Activated CD4-positive, alpha-beta memory T cell treated with anti-CD3 and anti-CD28 coated beads for 36 hours (primary cell): ENCODE data around the gene C12orf56. TPM values are rescaled to one million over a fixed set of nuclear protein-coding genes. Genes with fewer than 3 reads are reported as not detected.

Experiments
- CTCF ChIA-PET: fragments of 350-600 bp; sonication (Branson Sonifier 250); formaldehyde crosslinking; loops from one replicate; lab custom pipeline; 2021; ENCODE audit warnings: antibody characterized with exemption, inconsistent platforms; lab: Charles Lee
- POLR2A ChIA-PET: fragments of 350-600 bp; sonication (Branson Sonifier 250); formaldehyde crosslinking; loops from one replicate; lab custom pipeline; 2021; ENCODE audit warnings: antibody characterized with exemption; lab: Charles Lee
- DNase-seq: peaks from one replicate; pipeline ENCODE4 v3.0.0-alpha.2; 2020
- H3K27ac Mint-ChIP-seq: one replicate; pipeline ENCODE4 v1.8.0; 2021; ENCODE audit warnings: mixed read lengths
- H3K27me3 Mint-ChIP-seq: one replicate; pipeline ENCODE4 v1.8.0; 2021; ENCODE audit warnings: mixed read lengths
- H3K36me3 Mint-ChIP-seq: one replicate; pipeline ENCODE4 v1.8.0; 2021; ENCODE audit warnings: mixed read lengths
- H3K4me1 Mint-ChIP-seq: one replicate; pipeline ENCODE4 v1.8.0; 2021; ENCODE audit warnings: low read depth, mixed read lengths
- H3K4me3 Mint-ChIP-seq: one replicate; pipeline ENCODE4 v1.8.0; 2021; ENCODE audit warnings: mild to moderate bottlenecking, mixed read lengths
- H3K9me3 Mint-ChIP-seq: one replicate; pipeline ENCODE4 v1.8.0; 2021; ENCODE audit warnings: mixed read lengths
- intact Hi-C: fragments of 100-400 bp; cut with micrococcal nuclease; formaldehyde crosslinking; loops from one replicate; pipeline ENCODE4 v1.15.1; 2023
- total RNA-seq, 2 experiments: library from RNA; stranded (reverse); gene quantifications; one replicate each; pipeline ENCODE4 v1.2.3, GENCODE V29; 2021

Gene C12orf56
- total RNA-seq, 2 experiments from 2014 or later, result not detected

GRCh38 chr12:64256166-64256800 lies 134.3 kb downstream of the C12orf56 start:
- intact Hi-C loops, result loop anchor here (1.0 to 5.0 kb wide), 3 partner anchors 412 to 1154 kb away; partner anchors contain the start of gene SRGAP1
- no peak overlapping the region for H3K27ac Mint-ChIP-seq
- CTCF ChIA-PET, result interaction anchor here (0.6 to 4.1 kb wide), 13 partner anchors 13 to 1151 kb away, joined by 3 to 24 read pairs (median 3); partner anchors contain the start of gene SRGAP1
- H3K9me3 Mint-ChIP-seq, result no peaks in the 10 kb centered on the region
- H3K4me3 Mint-ChIP-seq, result no peak overlapping the region
- POLR2A ChIA-PET, result no interaction called here
- H3K36me3 Mint-ChIP-seq, result no peaks in the 10 kb centered on the region
- H3K4me1 Mint-ChIP-seq, result no peaks in the 10 kb centered on the region
- H3K27me3 Mint-ChIP-seq, result no peaks in the 10 kb centered on the region
- no peak for DNase-seq

- ChIA-PET POLR2A (no interaction called here), CTCF (interaction anchor here (1.2 to 4.1 kb wide), 4 partner anchors 68 to 429 kb away, joined by 4 to 24 read pairs (median 17); partner anchors contain the start of gene SRGAP1)
- Mint-ChIP-seq H3K4me3 (no peak overlapping the region), H3K27me3 (no peaks in the 10 kb centered on the region), H3K27ac (no peak overlapping the region), H3K36me3 (no peaks in the 10 kb centered on the region), H3K4me1 (no peaks in the 10 kb centered on the region), H3K9me3 (no peaks in the 10 kb centered on the region)
- intact Hi-C loops, result loop anchor here (5.0 kb wide), 1 partner anchor 1153 kb away; no protein-coding TSS in a partner anchor
- no peak for DNase-seq
These were observed 135.3 kb downstream of the C12orf56 start for GRCh38 chr12:64255249-64255648.

GRCh38 chr12:64253356-64253755 lies 137.2 kb downstream of the C12orf56 start:
- no peak overlapping the region for H3K27ac Mint-ChIP-seq
- no peaks in the 10 kb centered on the region for H3K36me3 Mint-ChIP-seq
- no peak for DNase-seq
- intact Hi-C loops, result no loop called here
- H3K27me3 Mint-ChIP-seq, result no peaks in the 10 kb centered on the region
- H3K4me3 Mint-ChIP-seq, result no peak overlapping the region
- POLR2A ChIA-PET, result no interaction called here
- H3K4me1 Mint-ChIP-seq, result no peaks in the 10 kb centered on the region
- H3K9me3 Mint-ChIP-seq, result no peaks in the 10 kb centered on the region
- CTCF ChIA-PET, result no interaction called here

GRCh38 chr12:64252681-64253080 lies 137.9 kb downstream of the C12orf56 start:
- intact Hi-C loops, result no loop called here
- POLR2A ChIA-PET, result no interaction called here

GRCh38 chr12:64243809-64244208 lies 146.7 kb downstream of the C12orf56 start:
- CTCF ChIA-PET, result interaction anchor here (1.5 kb wide), 1 partner anchor 13 kb away, joined by 4 read pairs; no protein-coding TSS in a partner anchor
- H3K27me3 Mint-ChIP-seq, result no peaks in the 10 kb centered on the region
- DNase-seq, result no peak
- H3K27ac Mint-ChIP-seq, result no peak overlapping the region
- H3K36me3 Mint-ChIP-seq, result no peaks in the 10 kb centered on the region
- intact Hi-C loops, result no loop called here
- H3K9me3 Mint-ChIP-seq, result no peaks in the 10 kb centered on the region
- no peaks in the 10 kb centered on the region for H3K4me1 Mint-ChIP-seq
- no peak overlapping the region for H3K4me3 Mint-ChIP-seq
- POLR2A ChIA-PET, result no interaction called here

More at GRCh38 chr12:64252681-64253080, 137.9 kb downstream of the C12orf56 start:
- DNase-seq, result no peak
- no peak overlapping the region for H3K4me3 Mint-ChIP-seq
- no peaks in the 10 kb centered on the region for H3K36me3 Mint-ChIP-seq
- no peaks in the 10 kb centered on the region for H3K4me1 Mint-ChIP-seq
- CTCF ChIA-PET, result no interaction called here
- H3K27me3 Mint-ChIP-seq, result no peaks in the 10 kb centered on the region
- no peak overlapping the region for H3K27ac Mint-ChIP-seq
- H3K9me3 Mint-ChIP-seq, result no peaks in the 10 kb centered on the region

GRCh38 chr12:64240781-64241180 lies 149.8 kb downstream of the C12orf56 start:
- Mint-ChIP-seq H3K27ac (no peak overlapping the region), H3K4me1 (no peaks in the 10 kb centered on the region), H3K27me3 (no peaks in the 10 kb centered on the region), H3K4me3 (no peak overlapping the region), H3K36me3 (no peaks in the 10 kb centered on the region), H3K9me3 (no peaks in the 10 kb centered on the region)
- no peak for DNase-seq
- ChIA-PET POLR2A (no interaction called here), CTCF (interaction anchor here (0.6 to 0.9 kb wide), 2 partner anchors 16 to 445 kb away, joined by 3 read pairs; no protein-coding TSS in a partner anchor)
- intact Hi-C loops, result no loop called here

GRCh38 chr12:64237382-64237781 lies 153.2 kb downstream of the C12orf56 start:
- H3K9me3 Mint-ChIP-seq, result no peaks in the 10 kb centered on the region
- peaks cover 4% of the 10 kb centered on the region for H3K27me3 Mint-ChIP-seq
- H3K27ac Mint-ChIP-seq, result no peak overlapping the region
- H3K4me1 Mint-ChIP-seq, result no peaks in the 10 kb centered on the region
- intact Hi-C loops, result no loop called here
- ChIA-PET CTCF (interaction anchor here (0.8 to 1.0 kb wide), 2 partner anchors 8 to 19 kb away, joined by 3 to 4 read pairs; no protein-coding TSS in a partner anchor), POLR2A (no interaction called here)
- no peaks in the 10 kb centered on the region for H3K36me3 Mint-ChIP-seq
- DNase-seq, result no peak
- H3K4me3 Mint-ChIP-seq, result no peak overlapping the region

GRCh38 chr12:64236549-64236948 lies 154.0 kb downstream of the C12orf56 start:
- Mint-ChIP-seq H3K27ac (no peak overlapping the region), H3K36me3 (no peaks in the 10 kb centered on the region), H3K9me3 (no peaks in the 10 kb centered on the region), H3K4me1 (no peaks in the 10 kb centered on the region), H3K4me3 (no peak overlapping the region), H3K27me3 (peaks cover 6% of the 10 kb centered on the region)
- ChIA-PET CTCF (interaction anchor here (1.0 kb wide), 1 partner anchor 9 kb away, joined by 3 read pairs; no protein-coding TSS in a partner anchor), POLR2A (no interaction called here)
- intact Hi-C loops, result no loop called here
- no peak for DNase-seq

GRCh38 chr12:64232196-64232595 lies 158.4 kb downstream of the C12orf56 start:
- H3K4me3 Mint-ChIP-seq, result no peak overlapping the region
- no peaks in the 10 kb centered on the region for H3K4me1 Mint-ChIP-seq
- peaks cover 6% of the 10 kb centered on the region for H3K27me3 Mint-ChIP-seq
- POLR2A ChIA-PET, result no interaction called here
- DNase-seq, result no peak
- CTCF ChIA-PET, result no interaction called here
- H3K36me3 Mint-ChIP-seq, result no peaks in the 10 kb centered on the region
- H3K9me3 Mint-ChIP-seq, result no peaks in the 10 kb centered on the region
- intact Hi-C loops, result no loop called here
- H3K27ac Mint-ChIP-seq, result no peak overlapping the region

GRCh38 chr12:64229796-64230195 lies 160.8 kb downstream of the C12orf56 start:
- Mint-ChIP-seq H3K4me3 (no peak overlapping the region), H3K27me3 (peaks cover 8% of the 10 kb centered on the region), H3K9me3 (no peaks in the 10 kb centered on the region), H3K4me1 (no peaks in the 10 kb centered on the region), H3K36me3 (no peaks in the 10 kb centered on the region), H3K27ac (no peak overlapping the region)
- intact Hi-C loops, result no loop called here
- CTCF ChIA-PET, result no interaction called here
- DNase-seq, result no peak
- POLR2A ChIA-PET, result no interaction called here

GRCh38 chr12:64229240-64229639 lies 161.3 kb downstream of the C12orf56 start:
- peaks cover 6% of the 10 kb centered on the region for H3K27me3 Mint-ChIP-seq
- no peak overlapping the region for H3K4me3 Mint-ChIP-seq
- intact Hi-C loops, result no loop called here
- H3K4me1 Mint-ChIP-seq, result no peaks in the 10 kb centered on the region
- POLR2A ChIA-PET, result no interaction called here
- no peak for DNase-seq
- CTCF ChIA-PET, result no interaction called here
- no peaks in the 10 kb centered on the region for H3K36me3 Mint-ChIP-seq
- H3K27ac Mint-ChIP-seq, result no peak overlapping the region
- no peaks in the 10 kb centered on the region for H3K9me3 Mint-ChIP-seq

- Mint-ChIP-seq H3K9me3 (no peaks in the 10 kb centered on the region), H3K4me3 (no peak overlapping the region), H3K27me3 (peaks cover 2% of the 10 kb centered on the region), H3K4me1 (peaks cover 7% of the 10 kb centered on the region), H3K27ac (no peak overlapping the region), H3K36me3 (no peaks in the 10 kb centered on the region)
- ChIA-PET CTCF (no interaction called here), POLR2A (no interaction called here)
- intact Hi-C loops, result no loop called here
- no peak for DNase-seq
These were observed 164.9 kb downstream of the C12orf56 start for GRCh38 chr12:64225626-64226025.
